ENCODE results near the gene LHX4. TPM values are rescaled to one million over a fixed set of nuclear protein-coding genes. Genes with fewer than 3 reads are reported as not detected.

The LHX4 gene
- total RNA-seq, 3 donors from 2014 or later (not counting 1 experiment from before 2014, with no cell fraction given) = 0.08 TPM; not detected in 2

Other genes starting within 250 kb of the LHX4 start
- 10 to 100 TPM; 31.0 to 42.7 (median 38.2) TPM for gene QSOX1, start 75.4 kb upstream of the LHX4 start, total RNA-seq

Data from natural killer cell (primary cell).